Occipital lobe (tissue), 2 donors: ENCODE measurements around the gene VWA2. TPM values are rescaled to one million over a fixed set of nuclear protein-coding genes. Genes with fewer than 3 reads are reported as not detected.
"Not testable (repeated sequence)": the region's sequence is repeated elsewhere in the genome, so short reads cannot be mapped to it uniquely, and the experiment has no call there.

Experiments used
- DNase-seq: peaks from one replicate; lab custom pipeline; 2025; lab: John Stamatoyannopoulos, UW
- total RNA-seq: library from RNA; depleted of rRNA; stranded (reverse); fragments of >200 nt; gene quantifications from one replicate; pipeline ENCODE4 v1.2.3, GENCODE V29; 2014

VWA2 gene
- total RNA-seq, 1 donor from 2014 or later = 3.6 TPM

- DNase-seq = no peak
Measured at GRCh38 chr10:114316744-114317143, 77.7 kb downstream of the VWA2 start.

- no peak for DNase-seq
Measured at GRCh38 chr10:114319406-114320248, 80.6 kb downstream of the VWA2 start.

GRCh38 chr10:114320249-114321116 is 81.4 kb downstream of the VWA2 start:
- DNase-seq = no peak

- no peak for DNase-seq
Measured at GRCh38 chr10:114322344-114322743, 83.3 kb downstream of the VWA2 start.

GRCh38 chr10:114323023-114323422 is 84.0 kb downstream of the VWA2 start:
- no peak for DNase-seq

- no peak for DNase-seq
Measured at GRCh38 chr10:114326795-114327194, 87.7 kb downstream of the VWA2 start.

GRCh38 chr10:114327537-114328440 is 88.7 kb downstream of the VWA2 start:
- no peak for DNase-seq

GRCh38 chr10:114328441-114328812 is 89.4 kb downstream of the VWA2 start:
- no peak for DNase-seq

- DNase-seq = no peak
Measured at GRCh38 chr10:114328874-114329273, 89.8 kb downstream of the VWA2 start.

- DNase-seq = no peak
Measured at GRCh38 chr10:114329634-114330365, 90.7 kb downstream of the VWA2 start.

- no peak for DNase-seq
Measured at GRCh38 chr10:114332301-114333192, 93.5 kb downstream of the VWA2 start.

GRCh38 chr10:114333441-114333840 is 94.4 kb downstream of the VWA2 start:
- not testable (repeated sequence) for DNase-seq

- DNase-seq = no peak
Measured at GRCh38 chr10:114334301-114334700, 95.2 kb downstream of the VWA2 start.

GRCh38 chr10:114335614-114336013 is 96.6 kb downstream of the VWA2 start:
- DNase-seq = no peak

GRCh38 chr10:114336823-114337509 is 97.9 kb downstream of the VWA2 start:
- no peak for DNase-seq

GRCh38 chr10:114337510-114338462 is 98.7 kb downstream of the VWA2 start:
- DNase-seq = no peak

GRCh38 chr10:114340816-114341215 is 101.8 kb downstream of the VWA2 start:
- no peak for DNase-seq
